Measurements from ENCODE around the gene ZKSCAN5.
"Not testable (repeated sequence)": the region's sequence is repeated elsewhere in the genome, so short reads cannot be mapped to it uniquely, and the experiment has no call there.

Gene ZKSCAN5

GRCh38 chr7:99580778-99581332 lies 76.4 kb downstream of the ZKSCAN5 start:
- not testable (repeated sequence) for DNase-seq
